Colon (tissue), 2 donors: Measurements from ENCODE around the gene RAD52.
"Not testable (repeated sequence)": the region's sequence is repeated elsewhere in the genome, so short reads cannot be mapped to it uniquely, and the experiment has no call there.

Experiments
- FAIRE-seq: peaks from 2 replicates; lab custom pipeline; 2012; peaks lifted over from hg19 to GRCh38; lab: Jason Lieb, UNC
- donor health status: control.
- donor health status: control.

RAD52 gene

DNA sequence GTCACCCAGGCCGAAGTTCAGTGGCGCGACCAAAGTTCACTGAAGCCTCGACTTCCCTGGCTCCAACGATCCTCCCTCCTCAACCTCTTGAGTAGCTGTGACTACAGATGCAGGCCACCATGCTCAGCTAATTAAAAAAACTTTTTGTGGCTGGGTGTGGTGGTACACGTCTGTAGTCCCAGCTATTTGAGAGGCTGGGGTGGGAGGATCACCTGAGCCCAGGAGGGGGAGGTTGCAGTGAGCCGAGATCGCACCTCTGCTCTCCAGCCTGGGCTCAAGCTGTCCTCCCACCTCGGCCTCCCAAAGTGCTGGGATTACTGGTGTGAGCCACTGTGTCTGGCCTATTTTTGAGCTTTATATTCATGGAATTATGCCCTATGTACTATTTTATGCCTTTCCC lies 18.1 kb upstream of the RAD52 start:
- no peak for FAIRE-seq

DNA sequence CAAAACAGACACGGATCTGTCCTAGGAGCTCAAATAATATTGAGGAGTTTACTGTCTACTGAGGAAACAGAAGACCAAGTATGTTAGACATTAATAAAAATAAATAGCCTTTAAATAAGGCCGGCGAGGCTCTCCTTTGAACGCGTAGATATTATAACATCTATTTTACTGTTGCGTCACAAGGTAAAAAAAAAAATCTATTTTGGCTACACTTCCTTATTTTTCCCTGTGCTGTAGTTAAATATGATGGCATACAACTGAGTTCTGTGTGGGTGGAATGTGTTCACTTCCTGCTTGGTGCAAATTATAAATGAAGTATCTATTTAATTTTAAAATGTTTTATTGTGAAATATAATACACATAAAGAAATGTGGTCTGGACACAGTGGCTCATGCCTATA lies 17.2 kb upstream of the RAD52 start:
- FAIRE-seq: no peak

DNA sequence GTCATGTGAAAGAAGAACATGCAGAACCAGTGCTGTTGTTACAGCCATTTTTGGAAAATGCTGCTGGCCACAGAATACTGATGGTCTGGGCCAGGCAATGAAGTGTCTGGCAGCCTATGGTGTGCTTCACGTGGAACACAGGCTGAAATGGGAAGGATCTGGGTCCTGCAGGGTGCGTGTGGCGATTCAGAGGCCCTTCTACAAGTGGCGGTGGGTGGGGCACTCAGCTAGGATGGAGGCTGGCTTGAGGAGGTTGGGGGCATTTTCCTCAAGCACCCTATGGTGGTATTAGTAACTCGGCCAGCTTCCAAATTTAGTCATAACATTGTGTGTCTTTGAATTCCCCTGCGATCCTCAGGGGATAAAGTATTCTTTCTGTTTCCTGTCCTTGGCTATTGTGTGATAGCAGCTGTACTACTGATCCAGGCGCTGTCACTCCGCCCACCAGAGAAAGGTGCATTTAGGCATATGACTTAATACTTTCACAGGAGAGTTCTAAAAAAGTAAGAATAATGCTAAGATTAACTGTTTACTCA lies 9.2 kb upstream of the RAD52 start:
- no peak for FAIRE-seq

DNA sequence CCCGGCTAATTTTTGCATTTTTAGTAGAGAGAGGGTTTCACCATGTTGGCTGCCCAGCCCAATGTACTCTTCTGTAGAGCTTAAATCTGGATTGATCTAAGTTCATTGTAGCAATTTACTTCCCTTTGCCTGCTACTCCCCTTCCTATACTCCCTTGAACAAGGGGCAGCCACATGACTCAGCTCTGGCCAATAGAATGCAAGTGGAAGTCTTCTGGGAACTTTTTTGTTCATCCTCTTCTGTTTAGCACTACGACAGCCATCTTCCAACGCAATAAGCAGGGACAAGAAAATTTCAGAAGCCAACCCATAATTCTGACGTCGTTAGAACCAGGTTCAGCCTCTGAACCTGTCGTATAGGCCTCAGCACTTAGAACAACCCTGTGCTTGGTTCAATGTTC lies 6.4 kb upstream of the RAD52 start:
- FAIRE-seq: no peak

DNA sequence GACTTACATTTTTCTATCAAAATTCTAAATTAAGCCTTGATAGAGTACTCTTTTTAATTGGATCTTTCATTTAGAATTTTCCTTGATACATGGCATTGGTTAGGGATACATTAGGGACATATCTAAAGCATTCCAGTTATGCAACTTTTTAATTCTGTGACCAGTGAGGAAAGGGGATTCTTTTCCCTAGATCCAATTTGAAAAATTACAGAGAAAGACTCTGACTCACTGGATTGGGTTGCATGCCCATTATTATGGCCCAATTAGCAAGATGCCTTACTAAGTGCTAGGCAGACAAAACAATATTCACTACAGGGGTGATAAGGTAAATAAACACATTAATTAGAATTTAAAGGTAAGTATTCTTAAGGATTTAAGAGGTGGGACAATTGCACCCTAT lies 5.2 kb upstream of the RAD52 start:
- no peak for FAIRE-seq

DNA sequence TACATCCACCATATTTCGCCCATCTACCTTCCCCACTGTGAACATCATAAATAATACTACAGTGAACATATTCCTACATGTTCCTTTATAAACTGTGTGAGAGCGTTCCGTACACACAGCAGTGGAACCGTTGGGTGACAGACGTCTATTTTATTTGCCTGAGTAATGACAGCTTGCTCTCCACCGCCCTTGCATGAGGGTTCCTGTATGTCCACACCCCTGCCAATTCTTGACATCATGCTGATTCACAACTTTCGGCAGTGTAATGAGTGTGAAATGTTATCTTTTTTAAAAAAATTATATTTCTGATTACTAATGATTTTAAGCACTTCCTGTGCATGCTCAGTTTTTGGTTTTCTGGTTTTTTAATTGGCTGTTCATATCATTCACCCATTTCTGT lies 4.3 kb upstream of the RAD52 start:
- FAIRE-seq: no peak

DNA sequence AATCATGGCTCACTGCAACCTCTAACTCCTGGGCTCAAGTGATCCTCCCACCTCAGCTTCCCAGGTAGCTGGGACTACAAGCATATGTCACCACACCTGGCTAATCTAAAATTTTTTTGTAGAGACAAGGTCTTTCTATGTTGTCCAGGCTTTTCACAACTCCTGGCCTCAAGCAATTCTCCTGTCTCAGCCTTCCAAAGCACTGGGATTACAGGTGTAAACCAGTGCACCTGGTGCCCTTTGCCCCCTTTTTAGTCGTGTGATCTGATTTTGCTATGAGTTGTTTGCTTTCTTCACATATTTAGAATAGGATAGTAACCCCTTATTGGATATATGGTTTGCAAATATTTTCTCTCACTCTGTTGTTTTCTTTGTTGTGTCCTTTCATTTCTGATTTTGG lies 1.7 kb upstream of the RAD52 start:
- FAIRE-seq: no peak

DNA sequence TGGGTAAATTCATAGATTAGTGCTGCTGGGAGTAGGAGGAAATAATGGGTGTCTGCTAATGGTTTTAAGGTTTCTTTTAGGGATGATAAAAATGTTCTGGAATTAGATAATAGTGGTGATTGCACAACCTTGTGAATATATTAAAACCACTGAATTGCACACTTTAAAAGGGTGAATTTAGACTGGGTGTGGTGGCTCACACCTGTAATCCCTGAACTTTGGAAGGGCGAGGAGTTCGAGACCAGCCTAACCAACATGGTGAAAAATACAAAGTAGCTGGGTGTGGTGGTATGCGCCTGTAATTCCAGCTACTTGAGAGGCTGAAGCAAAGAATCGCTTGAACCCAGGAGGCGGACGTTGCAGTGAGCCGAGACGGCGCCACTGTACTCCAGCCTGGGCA lies 1.3 kb downstream of the RAD52 start:
- FAIRE-seq: no peak

DNA sequence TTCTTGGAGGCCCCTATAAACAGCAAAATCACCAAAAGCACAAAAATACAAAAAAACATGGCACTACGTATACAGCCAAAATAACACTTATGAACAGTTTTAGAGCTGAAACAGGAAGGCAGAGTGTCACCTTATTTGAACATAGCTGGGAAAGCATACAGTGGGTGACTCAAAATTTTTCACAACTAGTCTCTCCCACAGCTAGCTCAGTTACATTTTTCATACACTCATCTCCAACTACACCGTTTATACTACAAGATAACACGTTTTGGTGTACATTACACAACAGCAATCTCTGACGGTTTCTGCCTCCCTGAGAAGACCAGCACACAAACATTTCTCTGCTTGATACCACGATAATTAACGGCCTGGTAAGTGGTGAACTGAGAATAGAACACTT lies 2.9 kb downstream of the RAD52 start:
- no peak for FAIRE-seq

DNA sequence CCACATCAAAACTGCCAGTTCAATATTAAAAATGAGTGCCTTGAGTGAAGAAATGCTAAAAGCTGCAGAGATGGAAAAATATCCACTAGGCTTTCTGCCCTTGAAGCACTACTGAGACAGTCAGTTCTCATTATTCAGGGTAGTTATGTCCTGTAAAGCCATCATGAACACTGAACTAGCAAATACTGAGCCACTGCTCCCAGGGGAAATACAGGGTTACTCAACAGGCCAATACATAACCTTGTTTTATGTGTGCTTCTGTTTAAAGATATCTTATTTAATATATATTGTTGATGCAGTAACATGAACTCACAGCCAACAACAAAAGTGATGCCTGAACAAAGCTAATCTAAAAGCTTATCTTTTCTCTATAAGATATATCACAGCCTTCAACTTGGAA lies 3.3 kb downstream of the RAD52 start:
- no peak for FAIRE-seq

DNA sequence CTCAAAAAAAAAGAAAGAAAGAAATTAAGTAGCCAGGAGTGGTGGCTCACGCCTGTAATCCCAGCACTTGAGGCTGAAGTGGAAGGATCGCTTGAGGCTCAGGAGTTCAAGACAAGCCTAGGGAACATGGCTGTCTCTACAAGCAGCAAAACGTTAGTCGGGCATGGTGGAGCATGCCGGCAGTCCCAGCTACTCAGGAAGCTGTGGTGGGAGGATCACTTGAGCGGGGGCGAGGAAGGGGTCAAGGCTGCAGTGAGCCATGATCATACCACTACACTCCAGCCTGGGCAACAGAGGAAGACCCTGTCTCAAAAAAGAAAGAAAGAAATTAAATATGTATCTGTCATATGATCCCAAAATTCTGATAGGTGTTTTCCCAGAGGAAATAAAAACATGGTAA lies 5.3 kb downstream of the RAD52 start:
- FAIRE-seq: no peak

DNA sequence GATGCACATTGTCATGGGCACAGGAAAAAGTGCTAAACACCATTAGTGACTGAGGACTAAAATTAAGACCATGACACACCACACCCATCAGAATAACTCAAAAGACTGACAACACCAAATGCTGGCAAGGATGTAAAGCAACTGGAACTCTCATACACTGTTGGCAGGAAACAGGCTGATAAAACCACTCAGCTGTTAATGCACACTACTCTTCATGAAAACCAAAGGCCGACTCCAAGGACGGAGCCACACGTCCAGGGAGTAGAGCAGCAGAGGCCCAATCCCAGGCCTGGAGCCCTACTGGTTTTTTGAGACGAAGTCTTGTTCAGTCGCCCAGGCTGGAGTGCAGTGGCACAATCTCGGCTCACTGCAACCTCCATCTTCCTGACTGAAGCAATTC lies 6.4 kb downstream of the RAD52 start:
- no peak for FAIRE-seq

DNA sequence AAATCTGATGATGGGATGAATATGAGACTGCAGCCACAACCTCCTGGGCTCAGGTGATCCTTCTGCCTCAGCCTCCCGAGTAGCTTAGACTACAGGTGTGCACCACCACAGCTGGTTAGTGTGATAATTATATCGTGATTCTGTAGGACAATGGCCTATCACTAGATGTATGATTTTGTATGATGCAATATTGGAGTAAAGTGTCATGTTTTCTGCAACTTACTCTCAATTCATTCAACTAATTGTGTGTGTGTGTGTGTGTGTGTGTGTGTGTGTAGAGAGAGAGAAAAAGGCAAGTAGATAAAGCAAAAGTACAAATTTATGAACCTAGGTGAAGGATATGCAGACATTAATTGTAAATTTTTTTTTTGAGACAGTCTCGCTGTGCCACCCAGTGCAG lies 10.7 kb downstream of the RAD52 start:
- no peak for FAIRE-seq

DNA sequence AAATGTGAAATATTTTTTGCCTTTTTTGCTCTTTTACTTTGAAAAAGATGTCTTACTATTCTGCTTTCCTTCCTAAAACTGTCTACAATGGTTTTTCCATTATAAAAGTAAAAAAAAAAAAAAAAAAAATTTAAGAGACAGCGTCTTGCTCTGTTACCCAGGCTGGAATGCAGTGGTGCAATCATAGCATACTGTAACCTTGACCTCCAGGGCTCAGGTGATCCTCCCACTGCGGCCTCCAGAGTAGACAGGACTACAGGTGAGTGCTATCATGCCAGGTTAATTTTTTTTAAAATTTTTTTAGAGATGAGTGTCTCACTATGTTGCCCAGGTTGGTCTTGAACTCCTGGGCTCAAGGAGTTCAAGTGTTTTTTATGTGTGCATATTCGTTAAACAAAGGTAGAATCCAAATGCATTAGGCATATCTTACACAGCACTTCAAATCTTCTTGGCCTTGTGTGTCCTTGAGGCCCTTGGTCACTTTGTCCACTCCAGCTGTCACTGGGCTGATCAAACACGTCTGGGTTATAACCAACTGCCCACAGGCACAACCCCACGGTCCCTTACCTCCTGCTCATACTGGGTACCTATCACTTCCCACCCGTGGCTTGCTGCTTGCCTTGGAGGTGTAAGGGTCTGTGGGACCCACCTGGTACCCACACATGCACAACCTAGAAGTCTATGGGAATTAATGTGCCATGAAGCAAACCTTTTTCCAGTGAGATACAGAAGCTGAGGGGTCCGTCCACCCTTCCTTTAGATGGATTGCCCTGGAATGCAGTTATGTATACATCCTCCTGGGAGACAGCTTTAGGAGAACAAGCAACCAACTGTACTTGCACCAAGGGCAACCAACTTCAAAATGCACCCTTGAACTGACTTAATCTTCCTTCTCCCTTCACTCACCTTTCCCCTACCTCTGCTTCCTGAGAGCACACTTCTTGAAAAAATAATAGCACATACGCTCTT lies 12.8 kb downstream of the RAD52 start:
- no peak for FAIRE-seq

DNA sequence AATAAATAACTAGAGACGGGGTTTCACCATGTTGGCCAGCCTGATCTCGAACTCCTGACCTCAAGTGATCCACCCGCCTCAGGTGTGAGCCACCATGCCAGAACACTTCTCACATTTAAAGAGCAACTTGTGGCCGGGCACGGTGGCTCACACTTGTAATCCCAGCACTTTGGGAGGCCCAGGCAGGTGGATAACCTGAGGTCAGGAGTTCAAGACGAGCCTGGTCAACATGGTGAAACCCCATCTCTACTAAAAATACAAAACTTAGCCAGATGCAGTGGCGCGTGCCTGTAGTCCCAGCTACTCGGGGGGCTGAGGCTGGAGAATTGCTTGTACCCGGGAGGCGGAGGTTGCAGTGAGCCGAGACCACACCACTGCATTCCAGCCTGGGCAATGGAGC lies 13.6 kb downstream of the RAD52 start:
- not testable (repeated sequence) for FAIRE-seq

DNA sequence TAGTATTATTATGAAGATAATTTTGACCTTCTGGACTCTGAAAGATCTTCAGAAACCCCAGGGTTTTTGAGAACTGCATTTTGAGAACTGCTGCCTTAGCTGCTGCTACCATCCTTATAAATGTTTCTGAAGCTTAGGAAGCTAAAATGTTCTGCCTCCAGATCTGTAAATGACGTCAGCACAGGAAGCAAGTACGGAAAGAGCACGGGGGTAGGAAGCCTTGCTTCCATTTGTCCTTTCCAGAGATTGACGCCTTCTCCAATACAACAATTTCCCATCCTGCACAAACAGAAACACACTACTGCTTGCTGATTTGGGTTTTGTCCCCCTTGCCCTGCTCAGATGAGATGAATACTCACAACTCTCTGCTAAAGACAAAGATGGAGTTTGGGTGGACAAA lies 17.9 kb downstream of the RAD52 start:
- FAIRE-seq: no peak

DNA sequence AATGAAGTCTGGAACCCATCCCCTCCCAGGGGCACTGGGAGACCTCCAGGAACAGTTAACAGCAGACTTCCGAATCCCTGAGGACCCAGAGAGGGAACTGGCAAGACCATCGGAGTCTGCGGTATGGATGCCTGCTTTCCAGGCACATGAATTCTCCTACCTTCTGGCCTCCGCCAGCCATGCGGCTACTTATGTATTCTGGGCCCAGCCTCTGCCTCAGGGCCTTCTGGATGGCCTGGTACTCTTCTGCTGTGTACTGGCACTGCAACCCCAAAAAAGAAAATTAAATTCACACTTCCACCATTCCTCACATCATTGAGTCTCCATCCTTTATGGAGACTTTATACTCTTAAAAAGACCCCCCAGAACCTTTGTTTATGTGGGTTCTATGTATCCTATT lies 18.4 kb downstream of the RAD52 start:
- FAIRE-seq: no peak

DNA sequence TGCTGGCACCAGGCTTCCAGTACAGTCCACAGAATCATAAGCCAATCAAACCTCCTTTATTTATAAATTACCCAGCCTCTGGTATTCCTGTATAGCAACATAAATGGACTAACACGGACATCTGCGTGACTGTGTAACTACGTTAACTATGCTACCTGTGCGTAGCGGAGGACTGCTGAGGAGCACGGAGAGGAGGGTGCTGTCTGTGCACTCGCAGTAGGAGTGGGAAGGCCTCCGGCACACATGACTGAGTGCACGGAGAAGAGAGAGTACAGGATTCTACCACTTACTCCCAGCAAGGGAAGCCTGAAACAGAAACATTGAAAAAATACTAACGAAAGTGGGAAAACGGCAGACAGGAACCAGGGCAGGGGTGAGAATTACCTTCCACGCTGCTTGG lies 22.9 kb downstream of the RAD52 start:
- FAIRE-seq: no peak

DNA sequence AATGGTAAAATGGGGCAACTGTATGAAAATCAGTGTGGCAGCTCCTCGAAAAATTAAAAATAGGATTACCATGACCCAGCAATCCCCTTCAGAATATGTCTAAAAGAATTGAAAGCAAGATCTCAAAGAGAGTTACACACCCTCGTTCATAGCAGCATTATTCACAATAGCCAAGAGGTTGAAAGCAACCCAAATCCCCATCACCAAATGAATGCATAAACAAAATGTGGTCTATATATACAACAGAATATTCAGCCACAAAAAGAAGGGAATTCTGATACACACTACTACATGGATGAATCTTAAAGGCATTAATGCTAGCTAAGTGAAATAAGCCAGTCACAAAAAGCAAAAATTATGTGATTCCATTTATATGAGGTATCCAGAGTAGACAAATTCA lies 27.2 kb downstream of the RAD52 start:
- FAIRE-seq: no peak

DNA sequence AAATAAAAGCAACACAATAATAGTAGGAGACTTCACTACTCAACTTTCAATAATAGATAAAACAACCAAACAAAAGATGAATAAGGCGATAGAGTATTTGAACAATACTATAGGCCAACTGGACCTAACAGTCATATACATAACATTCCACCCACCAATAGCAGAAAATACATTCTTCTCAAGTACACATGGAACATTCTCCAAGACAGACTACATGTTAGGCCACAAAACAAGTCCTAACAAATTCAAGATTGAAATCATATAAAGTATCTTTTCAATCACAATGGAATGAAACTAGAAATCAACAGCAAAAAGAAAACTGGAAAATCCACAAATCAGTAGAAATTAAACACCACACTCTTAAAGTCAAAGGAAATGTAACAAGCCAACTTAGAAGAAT lies 28.8 kb downstream of the RAD52 start:
- FAIRE-seq: no peak

DNA sequence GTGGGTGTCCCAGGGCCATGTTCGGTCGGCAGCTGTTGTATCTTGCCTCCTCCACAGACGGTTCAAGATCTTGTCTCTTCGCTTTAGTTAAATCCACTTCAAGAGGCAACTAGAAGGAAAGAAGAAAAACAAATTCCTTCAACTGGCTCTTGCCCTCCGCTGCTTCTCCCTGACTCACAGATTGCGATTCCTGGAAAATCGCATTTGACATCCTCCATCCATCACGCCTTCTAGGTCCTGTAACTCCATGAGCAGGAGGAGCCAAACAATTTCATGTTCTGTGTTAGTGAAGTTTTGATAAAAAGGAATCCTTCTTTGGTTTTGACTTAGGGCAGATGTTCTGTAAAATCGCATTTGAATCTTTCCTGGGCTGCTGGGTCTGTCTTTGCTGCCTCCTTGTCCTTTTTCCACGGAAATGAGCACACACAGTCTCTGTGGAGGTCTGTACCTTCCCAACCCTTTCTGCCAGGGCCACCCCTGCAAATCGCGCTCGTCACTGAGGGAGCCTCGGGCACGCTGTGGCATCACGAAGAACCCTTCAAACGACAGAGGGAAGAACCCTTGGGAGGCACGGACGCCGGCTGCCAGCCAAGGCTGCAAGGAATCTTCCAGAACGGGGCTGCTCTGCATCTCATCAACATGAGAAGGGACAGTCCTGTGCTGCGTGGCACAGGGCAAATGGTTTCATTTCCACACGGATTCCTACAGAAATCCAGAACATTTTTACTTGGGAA lies 32.6 kb downstream of the RAD52 start:
- no peak for FAIRE-seq

DNA sequence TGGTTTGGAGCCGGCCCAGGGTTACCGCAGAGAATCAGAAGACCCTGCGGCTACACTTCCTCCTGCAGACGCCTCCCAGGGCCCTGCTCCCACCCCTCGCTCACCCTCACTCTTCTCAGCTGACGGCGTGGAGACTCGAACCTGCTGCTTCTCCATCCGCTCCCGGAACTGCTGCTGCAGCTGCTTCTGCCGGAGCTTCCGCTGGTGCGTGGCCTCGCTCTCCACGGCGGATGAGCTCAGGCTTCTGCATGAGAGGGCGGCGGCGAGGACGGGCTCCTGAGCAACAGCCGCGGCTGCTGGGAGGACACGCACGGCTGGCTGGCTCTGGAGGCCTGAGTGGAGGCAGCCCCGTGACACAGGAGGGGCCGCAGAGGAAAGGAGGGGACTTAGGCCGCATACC lies 33.3 kb downstream of the RAD52 start:
- FAIRE-seq: no peak

DNA sequence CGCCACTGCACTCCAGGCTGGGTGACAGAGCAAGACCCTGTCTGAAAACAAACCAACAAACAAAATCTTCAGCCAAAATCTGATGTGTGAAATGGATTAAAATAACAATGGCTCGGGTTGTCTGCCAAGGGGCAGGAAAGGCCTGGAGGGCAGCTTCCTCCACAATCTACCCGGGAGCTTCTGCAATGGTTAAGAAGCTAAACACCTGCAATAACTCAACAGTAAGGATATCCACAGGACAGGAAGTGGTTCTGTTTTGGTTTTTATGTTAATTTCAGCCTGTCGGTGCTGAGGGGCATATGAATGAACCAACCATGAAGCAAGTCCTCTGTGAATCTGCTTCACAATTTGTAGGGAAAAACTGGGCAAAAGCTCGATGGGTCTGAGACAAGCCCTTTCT lies 34.4 kb downstream of the RAD52 start:
- FAIRE-seq: no peak
